HCT116 (cell line): Measurements from ENCODE around the gene CDH13.

Experiments
- ATF3 ChIP-seq: IDR thresholded peaks from 2 replicates; pipeline ENCODE4 v1.6.1; 2012
- CTCF ChIP-seq, 3 experiments: fragments of 200-600 bp in 1 of 3; sonication (generic) in 1 of 3; IDR thresholded peaks in 2 of 3; conservative IDR thresholded peaks in 1 of 3; 2 replicates each; pipeline ENCODE4 v1.5.1; 2012 to 2017; ENCODE audit warnings: low read depth in 2 of 3, low read length in 2 of 3, antibody characterized with exemption in 1 of 3, borderline replicate concordance in 1 of 3, control low read depth in 1 of 3, mild to moderate bottlenecking in 1 of 3, mixed read lengths in 1 of 3, mixed run types in 1 of 3, moderate library complexity in 1 of 3; ENCODE audit not compliant: insufficient read depth in 1 of 3
- ELF1 ChIP-seq: IDR thresholded peaks from 2 replicates; pipeline ENCODE4 v1.6.1; 2012; ENCODE audit warnings: low read depth, borderline replicate concordance
- EZH2 ChIP-seq: fragments of 200-600 bp; sonication (generic); IDR thresholded peaks from 2 replicates; pipeline ENCODE4 v1.6.1; 2017; ENCODE audit warnings: antibody characterized with exemption, mixed run types
- JUND ChIP-seq: IDR thresholded peaks from 2 replicates; pipeline ENCODE4 v1.6.1; 2012
- POLR2A ChIP-seq: IDR thresholded peaks from 2 replicates; pipeline ENCODE4 v1.7.0; 2011; ENCODE audit warnings: borderline replicate concordance; ENCODE audit not compliant: insufficient read depth, insufficient read length; ENCODE audit errors: extremely low read depth
- POLR2AphosphoS5 ChIP-seq: IDR thresholded peaks from 2 replicates; pipeline ENCODE4 v1.6.1; 2011; ENCODE audit warnings: mild to moderate bottlenecking, low read depth, low read length, moderate library complexity
- SRF ChIP-seq: IDR thresholded peaks from 2 replicates; pipeline ENCODE4 v1.6.1; 2012; ENCODE audit warnings: low read depth
- ZBTB33 ChIP-seq: IDR thresholded peaks from 2 replicates; pipeline ENCODE4 v1.6.1; 2011; ENCODE audit warnings: mild to moderate bottlenecking, low read length, moderate library complexity; ENCODE audit not compliant: insufficient replicate concordance; ENCODE audit errors: extremely low read depth

- TF ChIP-seq CTCF (IDR thresholded peaks at IDR 0.05 in 2 of 3, conservative IDR thresholded peaks at IDR 0.05 in 1 of 3; ENCODE audit: borderline replicate concordance in 1 of 3, insufficient read depth in 1 of 3, low read depth in 2 of 3, low read length in 2 of 3) (no peak), EZH2 (no peak), POLR2A (no peak), ELF1 (no peak), POLR2AphosphoS5 (no peak), ZBTB33 (no peak), SRF (no peak), ATF3 (no peak), JUND (no peak)
Observed at GRCh38 chr16:83248735-83249463, 622.1 kb downstream of the CDH13 start.
